ENCODE measurements around the gene TIMM44. TPM values are rescaled to one million over a fixed set of nuclear protein-coding genes. Genes with fewer than 3 reads are reported as not detected.

TIMM44 gene
- total and polyA plus RNA-seq, 2 donors (not counting 3 experiments of a cell fraction or from before 2014, with no cell fraction given): 61.5 to 64.3 TPM

- ChIA-PET CTCF (interaction anchor here (1.0 to 1.6 kb wide), 3 partner anchors 13 to 201 kb away, joined by 3 to 4 read pairs (median 3); partner anchors contain the start of genes MAP2K7 and TRAPPC5), POLR2A (no interaction called here)
- BruUV-seq (replicated peaks): no TSS peak
- H3K27ac ChIP-seq (ENCODE audit: insufficient read depth, low read depth, low read length): no peak overlapping the region
- intact Hi-C loops (cut with micrococcal nuclease): no loop called here
- H3K9ac ChIP-seq (replicated peaks; ENCODE audit: extremely low read depth, insufficient read depth, low read length): no peak overlapping the region
- H2AFZ ChIP-seq (ENCODE audit: low read depth, low read length): no peak overlapping the region
- no peak for DNase-seq (ENCODE audit: low read depth, low spot score)
- H3K4me2 ChIP-seq (ENCODE audit: insufficient read depth, low read length): no peak overlapping the region
- TF ChIP-seq MAX (IDR thresholded peaks at IDR 0.05; ENCODE audit: insufficient read depth, insufficient read length) (no peak), GATA2 (IDR thresholded peaks at IDR 0.05; ENCODE audit: insufficient read depth, insufficient read length, low read depth, low read length) (no peak), POLR2A (IDR thresholded peaks at IDR 0.05; ENCODE audit: low read depth, low read length) (no peak), POLR2AphosphoS5 (IDR thresholded peaks at IDR 0.05; ENCODE audit: insufficient read depth, low read depth, low read length) (no peak), JUN (IDR thresholded peaks at IDR 0.05; ENCODE audit: borderline replicate concordance, insufficient read depth, insufficient read length, low read depth) (no peak), FOS (IDR thresholded peaks at IDR 0.05; ENCODE audit: borderline replicate concordance, insufficient read depth, low read length) (no peak), EZH2 (IDR thresholded peaks at IDR 0.05; ENCODE audit: borderline replicate concordance, low read depth, low read length, severe bottlenecking) (no peak), CTCF (IDR thresholded peaks at IDR 0.05; ENCODE audit: extremely low read depth in 1 of 2, insufficient read depth in 1 of 2, low read depth in 1 of 2, low read length in 2 of 2) (no peak), MYC (IDR thresholded peaks at IDR 0.05; ENCODE audit: low read depth, low read length) (no peak)
- FAIRE-seq: no peak
- dilution Hi-C loops (cut with MboI; ENCODE audit: extremely low pct_ligation_motif_present, low sequenced_read_pairs): no loop called here
- H3K9me1 ChIP-seq (replicated peaks; ENCODE audit: control insufficient read depth, extremely low read depth, insufficient read depth, low read length): no peaks in the 10 kb centered on the region
- no peaks in the 10 kb centered on the region for H3K36me3 ChIP-seq (ENCODE audit: control insufficient read depth in 2 of 2, extremely low read depth in 1 of 2, insufficient read depth in 2 of 2, low read length in 2 of 2)
- no peaks in the 10 kb centered on the region for H4K20me1 ChIP-seq (replicated peaks; ENCODE audit: control insufficient read depth, extremely low read depth, insufficient read depth, low read length)
- no peaks in the 10 kb centered on the region for H3K79me2 ChIP-seq (ENCODE audit: control insufficient read depth, insufficient read depth, low read length)
- no peak overlapping the region for H3K4me3 ChIP-seq (replicated peaks in 1 of 3; ENCODE audit: insufficient read depth in 1 of 3, low read depth in 1 of 3, low read length in 3 of 3)
- no peaks in the 10 kb centered on the region for H3K9me3 ChIP-seq (replicated peaks; ENCODE audit: control insufficient read depth, insufficient read depth, low read length)
- no peaks in the 10 kb centered on the region for H3K27me3 ChIP-seq (ENCODE audit: control insufficient read depth in 2 of 2, insufficient read depth in 2 of 2, low read length in 2 of 2)
- no peaks in the 10 kb centered on the region for H3K4me1 ChIP-seq (ENCODE audit: control insufficient read depth, extremely low read depth, insufficient read depth, low read length)
These were observed 61.6 kb downstream of the TIMM44 start for GRCh38 chr19:7881910-7882309.
